SK-N-SH (cell line): Measurements from ENCODE around the gene UBL7. TPM values are rescaled to one million over a fixed set of nuclear protein-coding genes. Genes with fewer than 3 reads are reported as not detected.

Experiments used
- CTCF ChIA-PET: fragments of 300-600, 350-600 bp; formaldehyde crosslinking; extraction: SDS; loops from one replicate; lab custom pipeline; 2021; lab: Yijun Ruan, JAX
- POLR2A ChIA-PET: fragments of 350-600 bp; sonication (Branson Sonifier 250); formaldehyde crosslinking; extraction: SDS; loops from one replicate; lab custom pipeline; 2020; ENCODE audit warnings: antibody characterized with exemption, inconsistent platforms; lab: Yijun Ruan, JAX
- DNase-seq: peaks from one replicate; pipeline ENCODE4 v3.0.0; 2012
- H2AFZ ChIP-seq: fragments of 200-600 bp; sonication (generic); 2 replicates; pipeline ENCODE4 v1.8.1; 2016; ENCODE audit warnings: antibody characterized with exemption, mild to moderate bottlenecking, low read depth
- H3F3A ChIP-seq: fragments of 200-600 bp; sonication (generic); replicated peaks from 2 replicates; pipeline ENCODE3; 2016; ENCODE audit warnings: antibody characterized with exemption, mild to moderate bottlenecking; ENCODE audit not compliant: insufficient read depth
- H3K27ac ChIP-seq, 2 experiments: fragments of 200-500 bp in 1 of 2; fragments of 200-600 bp in 1 of 2; sonication (Bioruptor generic) in 1 of 2; sonication (generic), shearing (Covaris generic) in 1 of 2; 2 replicates each; pipeline versions ENCODE4 v1.5.1 to v1.6.1; 2014 to 2016; ENCODE audit warnings: low read depth in 2 of 2, inconsistent platforms in 1 of 2, low read length in 1 of 2, mild to moderate bottlenecking in 1 of 2, mixed read lengths in 1 of 2
- H3K27me3 ChIP-seq: fragments of 200-600 bp; sonication (generic), shearing (Covaris generic); 2 replicates; pipeline ENCODE4 v1.6.1; 2016; ENCODE audit warnings: mixed run types; ENCODE audit not compliant: insufficient read depth
- H3K36me3 ChIP-seq, 2 experiments: fragments of 200-500 bp in 1 of 2; fragments of 200-600 bp in 1 of 2; sonication (Bioruptor generic) in 1 of 2; sonication (generic) in 1 of 2; replicated peaks in 1 of 2; 2 replicates each; pipeline versions ENCODE3 to v1.5.1; 2014 to 2016; ENCODE audit warnings: low read length in 1 of 2, mild to moderate bottlenecking in 1 of 2; ENCODE audit not compliant: insufficient read depth in 2 of 2, control insufficient read depth in 1 of 2
- H3K4me1 ChIP-seq, 2 experiments: fragments of 200-500 bp in 1 of 2; fragments of 200-600 bp in 1 of 2; sonication (Bioruptor generic) in 1 of 2; sonication (generic), shearing (Covaris generic) in 1 of 2; 2 replicates each; pipeline versions ENCODE4 v1.5.1 to v1.6.1; 2014 to 2016; ENCODE audit warnings: low read depth in 1 of 2, low read length in 1 of 2, mixed run types in 1 of 2; ENCODE audit not compliant: insufficient read depth in 2 of 2, control insufficient read depth in 1 of 2
- H3K4me2 ChIP-seq: fragments of 200-600 bp; sonication (generic), shearing (Covaris generic); 2 replicates; pipeline ENCODE4 v1.6.1; 2017; ENCODE audit warnings: mixed run types
- H3K4me3 ChIP-seq, 2 experiments: fragments of 200-500 bp in 1 of 2; fragments of 200-600 bp in 1 of 2; sonication (Bioruptor generic) in 1 of 2; sonication (generic), shearing (Covaris generic) in 1 of 2; 2 replicates each; pipeline versions ENCODE4 v1.5.1 to v1.8.1; 2014 to 2016; ENCODE audit warnings: low read depth in 2 of 2, inconsistent platforms in 1 of 2, low read length in 1 of 2, mild to moderate bottlenecking in 1 of 2, mixed read lengths in 1 of 2, moderate library complexity in 1 of 2
- H3K79me2 ChIP-seq: fragments of 200-600 bp; sonication (generic); 2 replicates; pipeline ENCODE4 v1.8.1; 2017; ENCODE audit warnings: mild to moderate bottlenecking; ENCODE audit not compliant: insufficient read depth
- H3K9ac ChIP-seq: fragments of 200-600 bp; sonication (generic); 2 replicates; pipeline ENCODE4 v1.6.1; 2017; ENCODE audit warnings: mixed run types
- H3K9me2 ChIP-seq: fragments of 200-600 bp; sonication (generic); 2 replicates; pipeline ENCODE4 v1.6.1; 2017; ENCODE audit warnings: mixed run types
- H3K9me3 ChIP-seq: fragments of 200-600 bp; sonication (generic); 2 replicates; pipeline ENCODE4 v1.6.1; 2017; ENCODE audit warnings: mixed run types, mild to moderate bottlenecking, moderate library complexity
- H4K20me1 ChIP-seq: fragments of 200-600 bp; sonication (generic); 2 replicates; pipeline ENCODE4 v1.6.1; 2017; ENCODE audit warnings: mild to moderate bottlenecking, mixed run types; ENCODE audit not compliant: insufficient read depth
- CHD2 ChIP-seq: fragments of 150-350 bp; IDR thresholded peaks from 2 replicates; pipeline ENCODE4 v1.6.1; 2018; ENCODE audit warnings: low read length; ENCODE audit not compliant: partially characterized antibody
- FOSL2 ChIP-seq: IDR thresholded peaks from 2 replicates; pipeline ENCODE4 v1.4.0; 2012; ENCODE audit warnings: low read depth, mild to moderate bottlenecking, moderate library complexity, borderline replicate concordance
- FOXM1 ChIP-seq: IDR thresholded peaks from 2 replicates; pipeline ENCODE4 v1.4.0; 2012; ENCODE audit warnings: low read depth, mild to moderate bottlenecking
- GABPA ChIP-seq: IDR thresholded peaks from 2 replicates; pipeline ENCODE4 v1.4.0; 2012; ENCODE audit warnings: low read depth, mild to moderate bottlenecking
- MEF2A ChIP-seq: IDR thresholded peaks from 2 replicates; pipeline ENCODE4 v1.4.0; 2012; ENCODE audit warnings: low read depth, borderline replicate concordance
- MXI1 ChIP-seq: IDR thresholded peaks from 2 replicates; pipeline ENCODE4 v1.6.1; 2012; ENCODE audit warnings: mild to moderate bottlenecking, low read depth, low read length, improper control_type of control experiment
- NRF1 ChIP-seq: IDR thresholded peaks from 2 replicates; pipeline ENCODE4 v1.6.1; 2012; ENCODE audit warnings: low read depth, mild to moderate bottlenecking, low read length
- POLR2AphosphoS5 ChIP-seq: IDR thresholded peaks from 2 replicates; pipeline ENCODE4 v1.6.1; 2012; ENCODE audit warnings: low read depth, low read length
- RCOR1 ChIP-seq: fragments of 150-350 bp; IDR thresholded peaks from 2 replicates; pipeline ENCODE4 v1.6.1; 2017; ENCODE audit warnings: antibody characterized with exemption, low read length
- RFX5 ChIP-seq: IDR thresholded peaks from 2 replicates; pipeline ENCODE4 v1.6.1; 2012; ENCODE audit warnings: mild to moderate bottlenecking, improper control_type of control experiment, low read length
- TAF1 ChIP-seq: IDR thresholded peaks from 2 replicates; pipeline ENCODE4 v1.6.1; 2012; ENCODE audit warnings: low read depth, mild to moderate bottlenecking, low read length, moderate library complexity, borderline replicate concordance
- TCF12 ChIP-seq: IDR thresholded peaks from 2 replicates; pipeline ENCODE4 v1.4.0; 2012
- TEAD4 ChIP-seq: IDR thresholded peaks from 2 replicates; pipeline ENCODE4 v1.4.0; 2012; ENCODE audit warnings: mild to moderate bottlenecking, borderline replicate concordance; ENCODE audit not compliant: insufficient read depth
- ZBTB33 ChIP-seq: IDR thresholded peaks from 2 replicates; pipeline ENCODE4 v1.4.0; 2012; ENCODE audit warnings: low read depth, borderline replicate concordance
- WGBS: methylation state at CpG from one replicate; pipeline ENCODE4 v1.1.6; 2017; ENCODE audit warnings: low lambda C conversion rate; 5-methylcytosine and 5-hydroxymethylcytosine counted together
- polyA plus RNA-seq, 3 experiments: library from polyadenylated mRNA; depleted of rRNA; stranded (reverse); fragments of >200 nt; gene quantifications; 2 replicates each; pipeline ENCODE4 v1.2.3, GENCODE V29; 2012
- TF ChIP-seq, protein P1 (sequence below): IDR thresholded peaks from 2 replicates; pipeline ENCODE4; 2012
- TF ChIP-seq, protein P2 (sequence below): fragments of 150-350 bp; IDR thresholded peaks from 2 replicates; pipeline ENCODE4 v1.6.1; 2017; ENCODE audit warnings: antibody characterized with exemption, low read length, low read depth, borderline replicate concordance
- TF ChIP-seq, protein P3 (sequence below): IDR thresholded peaks from 2 replicates; pipeline ENCODE4 v1.4.0; 2012; ENCODE audit warnings: low read depth, borderline replicate concordance

The UBL7 gene
- polyA plus RNA-seq, 1 of the 3 experiments (the other 2 are of a cell fraction) = 81.1 TPM

DNA sequence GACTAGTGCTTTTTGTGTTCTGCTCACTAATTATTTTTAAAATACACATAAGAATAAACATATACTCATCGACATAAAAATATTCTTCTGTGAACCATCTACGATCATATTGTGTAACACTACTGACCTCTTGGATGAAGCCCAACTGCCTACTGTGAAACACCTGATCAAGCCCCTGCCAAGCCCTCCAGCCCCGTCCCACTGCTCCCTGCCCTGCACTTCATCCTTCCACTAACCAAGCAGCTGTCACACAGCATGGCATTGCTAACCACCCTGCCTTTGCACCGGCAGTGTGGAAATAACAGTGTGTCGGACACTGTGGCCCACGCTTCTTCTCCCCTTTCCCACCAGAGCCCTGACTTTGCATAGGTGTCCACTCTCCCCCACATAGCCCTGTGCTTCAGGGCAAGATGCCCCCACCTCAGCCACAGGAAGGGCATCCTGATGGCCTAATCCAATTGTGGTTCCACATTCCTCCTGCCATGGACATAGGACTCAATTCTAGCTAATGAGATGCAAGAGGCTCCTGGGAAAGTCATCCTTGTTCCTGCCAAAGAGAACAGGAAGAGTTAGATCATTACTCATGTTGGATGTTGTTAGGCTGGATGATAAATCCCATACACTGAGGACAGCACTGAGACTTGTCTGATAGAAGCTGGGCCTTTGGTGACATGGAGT is 45.0 kb upstream of the UBL7 start:
- Histone ChIP-seq H3F3A (peaks cover 12% of the 10 kb centered on the region), H3K9me2 (no peaks in the 10 kb centered on the region), H3K4me2 (no peak overlapping the region), H3K27me3 (no peaks in the 10 kb centered on the region)
- no peak for DNase-seq
- WGBS = 81% methylated on average over 6 of the region's 6 CpGs
- TF ChIP-seq ZBTB33 = no peak
- TF ChIP-seq RCOR1 = no peak
- 0 out of 2 replicates have a peak, but pooled peaks have one; percentile 27 for TF ChIP-seq TCF12
- TF ChIP-seq FOSL2 = no peak
- no peak for TF ChIP-seq MXI1
- TF ChIP-seq FOXM1 = no peak
- TF ChIP-seq CHD2 = no peak
- TF ChIP-seq, protein P1, sequence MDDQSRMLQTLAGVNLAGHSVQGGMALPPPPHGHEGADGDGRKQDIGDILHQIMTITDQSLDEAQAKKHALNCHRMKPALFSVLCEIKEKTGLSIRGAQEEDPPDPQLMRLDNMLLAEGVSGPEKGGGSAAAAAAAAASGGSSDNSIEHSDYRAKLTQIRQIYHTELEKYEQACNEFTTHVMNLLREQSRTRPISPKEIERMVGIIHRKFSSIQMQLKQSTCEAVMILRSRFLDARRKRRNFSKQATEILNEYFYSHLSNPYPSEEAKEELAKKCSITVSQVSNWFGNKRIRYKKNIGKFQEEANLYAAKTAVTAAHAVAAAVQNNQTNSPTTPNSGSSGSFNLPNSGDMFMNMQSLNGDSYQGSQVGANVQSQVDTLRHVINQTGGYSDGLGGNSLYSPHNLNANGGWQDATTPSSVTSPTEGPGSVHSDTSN = peak; percentile 55
- no peak for TF ChIP-seq TEAD4
- TF ChIP-seq, all 33 proteins: peak for 2
- Histone ChIP-seq H3K4me1 (no peaks in the 10 kb centered on the region; a peak in 1 of 4 replicates), H3K79me2 (no peaks in the 10 kb centered on the region), H4K20me1 (no peaks in the 10 kb centered on the region), H3K9me3 (no peaks in the 10 kb centered on the region), H2AFZ (no peak overlapping the region), H3K9ac (no peak overlapping the region), H3K4me3 (no peak overlapping the region), H3K36me3 (no peaks in the 10 kb centered on the region), H3K27ac (peak overlapping the region in 1 of 2 experiments; percentile 53; a peak in 2 of 4 replicates)
- CTCF ChIA-PET = no interaction called here
- POLR2A ChIA-PET = no interaction called here

DNA sequence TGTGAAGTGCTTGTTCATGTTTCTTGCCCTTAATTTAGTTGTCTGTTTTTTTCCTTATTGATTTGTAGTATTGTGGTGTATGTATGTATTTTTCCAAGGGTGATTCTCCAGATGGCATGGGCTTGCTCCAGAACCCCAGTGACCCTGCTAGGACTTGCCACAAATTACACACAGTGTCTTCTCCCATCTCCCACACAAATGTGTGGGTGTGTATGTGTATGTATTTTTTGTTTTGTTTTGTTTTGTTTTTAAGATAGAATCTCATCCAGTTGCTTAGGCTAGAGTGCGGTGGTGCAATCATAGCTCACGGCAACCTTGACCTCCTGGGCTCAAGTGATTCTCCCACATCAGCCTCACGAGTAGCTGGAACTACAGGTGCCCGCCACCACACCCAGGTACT is 43.9 kb upstream of the UBL7 start:
- 91% methylated on average over 4 of the region's 4 CpGs for WGBS
- CTCF ChIA-PET = no interaction called here
- H3K79me2 ChIP-seq = no peaks in the 10 kb centered on the region

More for the DNA sequence above, 43.9 kb upstream of the UBL7 start:
- Histone ChIP-seq H3K9me2 (no peaks in the 10 kb centered on the region), H2AFZ (no peak overlapping the region), H3K9me3 (no peaks in the 10 kb centered on the region), H4K20me1 (no peaks in the 10 kb centered on the region), H3K9ac (no peak overlapping the region), H3K36me3 (no peaks in the 10 kb centered on the region), H3K27me3 (no peaks in the 10 kb centered on the region), H3F3A (peaks cover 12% of the 10 kb centered on the region), H3K4me3 (no peak overlapping the region), H3K4me2 (no peak overlapping the region), H3K27ac (no peak overlapping the region), H3K4me1 (no peaks in the 10 kb centered on the region; a peak in 1 of 4 replicates)
- TF ChIP-seq TAF1 (no peak), NRF1 (no peak), TCF12 (no peak), RFX5 (no peak), RCOR1 (no peak), GABPA (no peak), POLR2AphosphoS5 (no peak), MXI1 (no peak), MEF2A (no peak)
- TF ChIP-seq, protein P2, sequence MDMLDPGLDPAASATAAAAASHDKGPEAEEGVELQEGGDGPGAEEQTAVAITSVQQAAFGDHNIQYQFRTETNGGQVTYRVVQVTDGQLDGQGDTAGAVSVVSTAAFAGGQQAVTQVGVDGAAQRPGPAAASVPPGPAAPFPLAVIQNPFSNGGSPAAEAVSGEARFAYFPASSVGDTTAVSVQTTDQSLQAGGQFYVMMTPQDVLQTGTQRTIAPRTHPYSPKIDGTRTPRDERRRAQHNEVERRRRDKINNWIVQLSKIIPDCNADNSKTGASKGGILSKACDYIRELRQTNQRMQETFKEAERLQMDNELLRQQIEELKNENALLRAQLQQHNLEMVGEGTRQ = no peak
- TF ChIP-seq, protein P3, sequence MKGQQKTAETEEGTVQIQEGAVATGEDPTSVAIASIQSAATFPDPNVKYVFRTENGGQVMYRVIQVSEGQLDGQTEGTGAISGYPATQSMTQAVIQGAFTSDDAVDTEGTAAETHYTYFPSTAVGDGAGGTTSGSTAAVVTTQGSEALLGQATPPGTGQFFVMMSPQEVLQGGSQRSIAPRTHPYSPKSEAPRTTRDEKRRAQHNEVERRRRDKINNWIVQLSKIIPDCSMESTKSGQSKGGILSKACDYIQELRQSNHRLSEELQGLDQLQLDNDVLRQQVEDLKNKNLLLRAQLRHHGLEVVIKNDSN = no peak
- POLR2A ChIA-PET = no interaction called here
- DNase-seq = no peak
